SK-N-SH treated with all-trans-retinoic acid at 6 μM for 48 hours (cell line): ENCODE results near the gene CFD.

Experiments used
- ARNTL ChIP-seq: fragments of 450-650 bp; formaldehyde crosslinking; IDR thresholded peaks from 2 replicates; pipeline ENCODE4 v1.5.0; 2020; ENCODE audit warnings: low read depth, mild to moderate bottlenecking, moderate library complexity, borderline replicate concordance
- PPARA ChIP-seq: fragments of 250-450 bp; sonication (Bioruptor Pico); IDR thresholded peaks from 2 replicates; pipeline ENCODE4 v1.5.0; 2020; ENCODE audit warnings: mild to moderate bottlenecking, borderline replicate concordance
- ZC3H10 ChIP-seq: fragments of 250-450 bp; sonication (Bioruptor Pico); IDR thresholded peaks from 2 replicates; pipeline ENCODE4 v1.5.1; 2021; ENCODE audit warnings: mild to moderate bottlenecking, moderate library complexity
- ZFP30 ChIP-seq: fragments of 450-650 bp; formaldehyde crosslinking; IDR thresholded peaks from 2 replicates; pipeline ENCODE4 v1.5.0; 2022; ENCODE audit warnings: mild to moderate bottlenecking, moderate library complexity
- ZNF8 ChIP-seq: fragments of 450-650 bp; formaldehyde crosslinking; IDR thresholded peaks from 2 replicates; pipeline ENCODE4 v1.5.0; 2020; ENCODE audit warnings: mild to moderate bottlenecking, moderate library complexity

GRCh38 chr19:861141-861755, 1.8 kb downstream of the CFD start:
- TF ChIP-seq PPARA (CRISPR knock-in tag) (no peak), ARNTL (CRISPR knock-in tag) (no peak), ZC3H10 (no peak), ZFP30 (CRISPR knock-in tag) (no peak), ZNF8 (CRISPR knock-in tag) (no peak)
